Jurkat, Clone E6-1 (cell line): ENCODE data around the gene TMEM170B.

Experiments
- DNase-seq: peaks from one replicate; pipeline ENCODE4 v3.0.0-alpha.2; 2011; ENCODE audit warnings: low read depth, low spot score
- H3K4me3 ChIP-seq: 2 replicates; pipeline ENCODE4 v1.5.1; 2011; ENCODE audit warnings: mild to moderate bottlenecking, low read length, control low read depth, moderate library complexity

Gene TMEM170B

GRCh38 chr6:11575408-11576033 is 38.0 kb downstream of the TMEM170B start:
- H3K4me3 ChIP-seq: no peak overlapping the region
- peak; percentile 60 for DNase-seq

GRCh38 chr6:11580686-11581405 is 43.3 kb downstream of the TMEM170B start:
- no peak for DNase-seq
- H3K4me3 ChIP-seq: no peak overlapping the region

GRCh38 chr6:11584244-11584643 is 46.7 kb downstream of the TMEM170B start:
- DNase-seq: no peak
- no peak overlapping the region for H3K4me3 ChIP-seq

- DNase-seq: peak; percentile 24
- no peak overlapping the region for H3K4me3 ChIP-seq
These were observed 48.0 kb downstream of the TMEM170B start for GRCh38 chr6:11585426-11586016.

- no peak for DNase-seq
- no peak overlapping the region for H3K4me3 ChIP-seq
These were observed 48.6 kb downstream of the TMEM170B start for GRCh38 chr6:11586117-11586516.

- no peak for DNase-seq
- H3K4me3 ChIP-seq: no peak overlapping the region
These were observed 49.0 kb downstream of the TMEM170B start for GRCh38 chr6:11586536-11586935.

- no peak overlapping the region for H3K4me3 ChIP-seq
- DNase-seq: no peak
These were observed 51.7 kb downstream of the TMEM170B start for GRCh38 chr6:11589261-11589660.

- no peak overlapping the region for H3K4me3 ChIP-seq
- no peak for DNase-seq
These were observed 54.9 kb downstream of the TMEM170B start for GRCh38 chr6:11592294-11592906.

- DNase-seq: no peak
- H3K4me3 ChIP-seq: no peak overlapping the region
These were observed 55.5 kb downstream of the TMEM170B start for GRCh38 chr6:11593096-11593495.

- no peak overlapping the region for H3K4me3 ChIP-seq
- DNase-seq: peak; percentile 42
These were observed 58.4 kb downstream of the TMEM170B start for GRCh38 chr6:11595903-11596302.

- DNase-seq: no peak
- H3K4me3 ChIP-seq: no peak overlapping the region
These were observed 59.2 kb downstream of the TMEM170B start for GRCh38 chr6:11596640-11597237.

GRCh38 chr6:11598687-11599086 is 61.1 kb downstream of the TMEM170B start:
- no peak for DNase-seq

GRCh38 chr6:11600251-11600650 is 62.7 kb downstream of the TMEM170B start:
- H3K4me3 ChIP-seq: no peak overlapping the region
- DNase-seq: no peak

More at GRCh38 chr6:11598687-11599086, 61.1 kb downstream of the TMEM170B start:
- no peak overlapping the region for H3K4me3 ChIP-seq

- no peak for DNase-seq
- no peak overlapping the region for H3K4me3 ChIP-seq
These were observed 64.4 kb downstream of the TMEM170B start for GRCh38 chr6:11601776-11602605.

GRCh38 chr6:11604215-11604614 is 66.7 kb downstream of the TMEM170B start:
- H3K4me3 ChIP-seq: no peak overlapping the region
- no peak for DNase-seq

GRCh38 chr6:11604836-11605506 is 67.4 kb downstream of the TMEM170B start:
- no peak overlapping the region for H3K4me3 ChIP-seq
- no peak for DNase-seq

- DNase-seq: no peak
- no peak overlapping the region for H3K4me3 ChIP-seq
These were observed 68.0 kb downstream of the TMEM170B start for GRCh38 chr6:11605507-11605905.

- no peak for DNase-seq
- H3K4me3 ChIP-seq: no peak overlapping the region
These were observed 68.8 kb downstream of the TMEM170B start for GRCh38 chr6:11606332-11606731.
